ENCODE measurements around the gene TRAP1. TPM values are rescaled to one million over a fixed set of nuclear protein-coding genes. Genes with fewer than 3 reads are reported as not detected.
"Not testable (repeated sequence)": the region's sequence is repeated elsewhere in the genome, so short reads cannot be mapped to it uniquely, and the experiment has no call there.

Gene TRAP1
- total RNA-seq, 2 experiments from 2014 or later: 68.0 to 75.9 TPM

DNA sequence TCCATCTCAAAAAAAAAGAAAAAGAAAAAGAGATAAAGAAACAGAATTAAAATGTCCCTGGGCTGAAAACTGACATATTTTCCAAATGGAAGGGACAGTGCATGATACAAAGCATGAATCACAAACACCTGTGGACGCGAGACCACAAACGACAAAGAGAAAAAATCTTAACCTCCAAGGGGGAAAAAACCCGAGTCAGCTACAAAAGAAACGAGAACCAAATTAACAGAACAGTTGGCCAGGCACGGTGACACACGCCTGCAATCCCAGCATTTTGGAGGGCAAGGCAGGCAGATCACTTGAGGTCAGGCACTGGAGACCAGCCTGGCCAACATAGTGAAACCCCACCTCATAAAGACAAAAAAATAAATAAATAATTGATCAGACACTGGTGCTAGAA, 1.9 kb downstream of the TRAP1 start:
- ATAC-seq (ENCODE audit: poor library complexity): no peak
- POLR2A ChIA-PET: no interaction called here
- TF ChIP-seq, protein P1, sequence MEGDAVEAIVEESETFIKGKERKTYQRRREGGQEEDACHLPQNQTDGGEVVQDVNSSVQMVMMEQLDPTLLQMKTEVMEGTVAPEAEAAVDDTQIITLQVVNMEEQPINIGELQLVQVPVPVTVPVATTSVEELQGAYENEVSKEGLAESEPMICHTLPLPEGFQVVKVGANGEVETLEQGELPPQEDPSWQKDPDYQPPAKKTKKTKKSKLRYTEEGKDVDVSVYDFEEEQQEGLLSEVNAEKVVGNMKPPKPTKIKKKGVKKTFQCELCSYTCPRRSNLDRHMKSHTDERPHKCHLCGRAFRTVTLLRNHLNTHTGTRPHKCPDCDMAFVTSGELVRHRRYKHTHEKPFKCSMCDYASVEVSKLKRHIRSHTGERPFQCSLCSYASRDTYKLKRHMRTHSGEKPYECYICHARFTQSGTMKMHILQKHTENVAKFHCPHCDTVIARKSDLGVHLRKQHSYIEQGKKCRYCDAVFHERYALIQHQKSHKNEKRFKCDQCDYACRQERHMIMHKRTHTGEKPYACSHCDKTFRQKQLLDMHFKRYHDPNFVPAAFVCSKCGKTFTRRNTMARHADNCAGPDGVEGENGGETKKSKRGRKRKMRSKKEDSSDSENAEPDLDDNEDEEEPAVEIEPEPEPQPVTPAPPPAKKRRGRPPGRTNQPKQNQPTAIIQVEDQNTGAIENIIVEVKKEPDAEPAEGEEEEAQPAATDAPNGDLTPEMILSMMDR (IDR thresholded peaks at IDR 0.05): no peak
- H3K27me3 Mint-ChIP-seq: no peaks in the 10 kb centered on the region
- Histone ChIP-seq H3K4me1 (ENCODE audit: insufficient read depth, low read length) (peaks cover 34% of the 10 kb centered on the region), H3K4me3 (ENCODE audit: low read length) (no peak overlapping the region), H3K27me3 (ENCODE audit: control insufficient read depth in 1 of 2, insufficient read depth in 2 of 2, low read length in 2 of 2) (no peaks in the 10 kb centered on the region), H3K36me3 (ENCODE audit: insufficient read depth, low read length) (peaks cover 14% of the 10 kb centered on the region), H3K27ac (ENCODE audit: low read depth in 1 of 2, low read length in 2 of 2) (no peak overlapping the region), H3K9me3 (ENCODE audit: control insufficient read depth in 1 of 2, insufficient read depth in 1 of 2, low read length in 2 of 2) (no peaks in the 10 kb centered on the region)
- H3K36me3 Mint-ChIP-seq (ENCODE audit: low read depth): peaks cover 18% of the 10 kb centered on the region
- CTCF ChIA-PET: interaction anchor here (0.6 kb wide), 1 partner anchor 974 kb away, joined by 3 read pairs; no protein-coding TSS in a partner anchor
- peak overlapping the region; percentile 72 for H3K27ac Mint-ChIP-seq
- no peaks in the 10 kb centered on the region for H3K9me3 Mint-ChIP-seq
- peak overlapping the region; percentile 45 for H3K4me3 Mint-ChIP-seq
- no peak for DNase-seq
- intact Hi-C loops (cut with DNase I, micrococcal nuclease): loop anchor here in 1 of 2 experiments (5.0 to 10.0 kb wide), 2 partner anchors 103 to 539 kb away; partner anchors contain the start of gene SLX4
- peaks cover 31% of the 10 kb centered on the region for H3K4me1 Mint-ChIP-seq (ENCODE audit: low read depth)

- DNase-seq; POLR2A ChIA-PET; ATAC-seq (ENCODE audit: poor library complexity); H3K9me3 ChIP-seq (ENCODE audit: control insufficient read depth in 1 of 2, insufficient read depth in 1 of 2, low read length in 2 of 2); H3K27ac ChIP-seq (ENCODE audit: low read depth in 1 of 2, low read length in 2 of 2); H3K27me3 Mint-ChIP-seq; H3K27me3 ChIP-seq (ENCODE audit: control insufficient read depth in 1 of 2, insufficient read depth in 2 of 2, low read length in 2 of 2); CTCF ChIA-PET; H3K4me3 ChIP-seq (ENCODE audit: low read length); H3K9me3 Mint-ChIP-seq: not testable (repeated sequence)
- peaks cover 34% of the 10 kb centered on the region for H3K4me1 ChIP-seq (ENCODE audit: insufficient read depth, low read length)
- Mint-ChIP-seq H3K27ac (peak overlapping the region; percentile 72), H3K4me1 (ENCODE audit: low read depth) (peaks cover 35% of the 10 kb centered on the region), H3K4me3 (peak overlapping the region; percentile 30), H3K36me3 (ENCODE audit: low read depth) (peaks cover 23% of the 10 kb centered on the region)
- H3K36me3 ChIP-seq (ENCODE audit: insufficient read depth, low read length): peaks cover 17% of the 10 kb centered on the region
- intact Hi-C loops (cut with DNase I, micrococcal nuclease): loop anchor here in 1 of 2 experiments (10.0 kb wide), 1 partner anchor 540 kb away; no protein-coding TSS in a partner anchor
Observed at GRCh38 chr16:3714378-3714777, 2.9 kb downstream of the TRAP1 start.

- Histone ChIP-seq H3K27ac (ENCODE audit: low read depth in 1 of 2, low read length in 2 of 2) (no peak overlapping the region), H3K27me3 (ENCODE audit: control insufficient read depth in 1 of 2, insufficient read depth in 2 of 2, low read length in 2 of 2) (no peaks in the 10 kb centered on the region), H3K4me1 (ENCODE audit: insufficient read depth, low read length) (peaks cover 34% of the 10 kb centered on the region), H3K36me3 (ENCODE audit: insufficient read depth, low read length) (peaks cover 17% of the 10 kb centered on the region), H3K9me3 (ENCODE audit: control insufficient read depth in 1 of 2, insufficient read depth in 1 of 2, low read length in 2 of 2) (no peaks in the 10 kb centered on the region), H3K4me3 (ENCODE audit: low read length) (no peak overlapping the region)
- peaks cover 35% of the 10 kb centered on the region for H3K4me1 Mint-ChIP-seq (ENCODE audit: low read depth)
- DNase-seq: no peak
- ChIA-PET CTCF (no interaction called here), POLR2A (no interaction called here)
- H3K36me3 Mint-ChIP-seq (ENCODE audit: low read depth): peaks cover 23% of the 10 kb centered on the region
- ATAC-seq (ENCODE audit: poor library complexity): no peak
- no peaks in the 10 kb centered on the region for H3K27me3 Mint-ChIP-seq
- TF ChIP-seq, protein P1 (IDR thresholded peaks at IDR 0.05): no peak
- no peak overlapping the region for H3K27ac Mint-ChIP-seq
- H3K4me3 Mint-ChIP-seq: peak overlapping the region; percentile 46
- H3K9me3 Mint-ChIP-seq: no peaks in the 10 kb centered on the region
- intact Hi-C loops (cut with DNase I, micrococcal nuclease): loop anchor here in 1 of 2 experiments (10.0 kb wide), 1 partner anchor 541 kb away; no protein-coding TSS in a partner anchor
Observed at GRCh38 chr16:3713587-3714242, 3.6 kb downstream of the TRAP1 start.

All from CD4-positive, alpha-beta T cell (primary cell).